Esophagus muscularis mucosa (tissue), 4 donors: ENCODE results near the gene RAD54L2. TPM values are rescaled to one million over a fixed set of nuclear protein-coding genes. Genes with fewer than 3 reads are reported as not detected.
A peak's percentile ranks its signal among the peaks of the same experiment; 100 is the strongest.
"Not testable (repeated sequence)": the region's sequence is repeated elsewhere in the genome, so short reads cannot be mapped to it uniquely, and the experiment has no call there.

ENCODE experiments used
- DNase-seq: peaks from one replicate; pipeline ENCODE4 v3.0.0-alpha.2; 2017; ENCODE audit errors: extremely low spot score
- H3K27ac ChIP-seq, 4 donors: fragments of 200-600 bp; sonication (generic); replicated peaks in 1 of 4; 1 replicate in 3 of 4; 2 replicates in 1 of 4; pipeline ENCODE4 v1.5.1; 2016 to 2019; ENCODE audit warnings: mild to moderate bottlenecking in 1 of 4
- H3K27me3 ChIP-seq, 4 donors: fragments of 200-600 bp; sonication (generic); one replicate each; pipeline versions ENCODE4 v1.5.1 to v1.6.0; 2016 to 2019
- H3K36me3 ChIP-seq, 4 donors: fragments of 200-600 bp; sonication (generic); one replicate each; pipeline ENCODE4 v1.5.1; 2016 to 2019
- H3K4me1 ChIP-seq, 4 donors: fragments of 200-600 bp; sonication (generic); one replicate each; pipeline ENCODE4 v1.5.1; 2016 to 2019
- H3K4me3 ChIP-seq, 4 donors: fragments of 200-600 bp; sonication (generic); 1 replicate in 2 of 4; 2 replicates in 2 of 4; pipeline ENCODE4 v1.5.1; 2016 to 2019; ENCODE audit warnings: mild to moderate bottlenecking in 4 of 4, moderate library complexity in 1 of 4
- H3K9me3 ChIP-seq, 4 donors: fragments of 200-600 bp; sonication (generic); 1 replicate in 3 of 4; 2 replicates in 1 of 4; pipeline ENCODE4 v1.5.1; 2016 to 2019
- CTCF ChIP-seq, 3 experiments: fragments of 200-600 bp in 2 of 3; fragments of 450-650 bp in 1 of 3; sonication (generic) in 2 of 3; IDR thresholded peaks; one replicate each; pipeline ENCODE4 v1.5.1; 2017 to 2019; ENCODE audit warnings: antibody characterized with exemption in 3 of 3, mild to moderate bottlenecking in 2 of 3, moderate library complexity in 1 of 3
- EP300 ChIP-seq: sonication (generic); formaldehyde crosslinking; IDR thresholded peaks from one replicate; pipeline ENCODE4 v1.6.1; 2017; ENCODE audit warnings: antibody characterized with exemption
- POLR2A ChIP-seq: fragments of 450-650 bp; IDR thresholded peaks from one replicate; pipeline ENCODE4 v1.6.1; 2017; ENCODE audit warnings: antibody characterized with exemption, moderate library complexity, mild to moderate bottlenecking, low read depth
- POLR2AphosphoS5 ChIP-seq, 2 donors: sonication (generic); formaldehyde crosslinking; IDR thresholded peaks; one replicate each; pipeline ENCODE4 v1.6.1; 2017; ENCODE audit warnings: antibody characterized with exemption in 2 of 2
- WGBS: methylation state at CpG from one replicate; pipeline ENCODE4 v1.1.5; 2018; 5-methylcytosine and 5-hydroxymethylcytosine counted together
- intact Hi-C: fragments of 100-400 bp; cut with DNase I; formaldehyde crosslinking; loops from one replicate; pipeline ENCODE4 v1.15.1; 2023
- total RNA-seq, 4 donors: library from RNA; depleted of rRNA; stranded (reverse); fragments of >200 nt; gene quantifications; one replicate each; pipeline versions ENCODE4 v1.1.0 to v1.2.1, GENCODE V29; 2016

Gene RAD54L2
- total RNA-seq, 4 donors from 2014 or later = 18.2 to 25.3 (median 23.8) TPM

DNA sequence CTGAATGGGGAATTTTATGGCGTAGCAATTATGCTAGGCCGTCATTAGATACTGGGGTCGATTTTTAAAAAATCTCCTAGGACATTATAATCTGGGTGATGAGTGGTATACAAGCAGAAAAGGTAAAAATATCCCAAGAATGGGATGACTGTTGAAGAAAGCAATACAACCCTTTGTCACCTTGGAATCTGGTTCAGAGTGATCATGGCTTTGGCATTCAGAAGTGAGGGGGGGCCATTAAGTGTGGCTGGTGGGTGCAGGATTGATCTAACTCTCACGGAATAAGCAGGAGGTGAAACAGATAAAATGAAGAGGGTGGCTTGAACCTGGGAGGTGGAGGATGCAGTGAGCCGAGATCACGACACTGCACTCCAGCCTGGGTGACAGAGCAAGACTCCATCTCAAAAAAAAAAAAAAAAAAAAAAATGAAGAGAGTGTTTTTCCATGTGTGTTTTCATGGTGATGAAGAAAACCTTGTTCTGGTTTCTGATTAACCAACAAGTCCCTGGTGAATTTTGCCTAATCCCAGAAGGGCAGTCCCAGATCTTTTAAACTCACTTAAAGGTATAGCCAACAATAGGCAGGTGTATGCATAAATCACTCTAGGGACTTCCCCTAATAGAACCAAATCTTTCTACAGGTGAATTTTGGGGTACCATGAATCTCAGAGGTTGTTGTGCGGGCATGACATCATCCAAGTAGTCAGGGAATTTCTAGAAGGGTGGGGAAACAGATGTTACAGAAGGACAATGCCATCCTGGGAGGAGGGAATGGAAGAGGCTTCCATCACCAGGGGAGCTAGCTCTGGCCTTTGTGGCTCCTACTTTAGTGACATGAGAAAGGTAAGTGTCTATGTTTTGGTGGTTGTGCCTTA, 3.1 kb upstream of the RAD54L2 start:
- intact Hi-C loops = loop anchor here (10.0 kb wide), 1 partner anchor 89 kb away; no protein-coding TSS in a partner anchor
- H3K27ac ChIP-seq = no peak overlapping the region
- H3K9me3 ChIP-seq = no peaks in the 10 kb centered on the region
- no peaks in the 10 kb centered on the region for H3K36me3 ChIP-seq
- H3K4me3 ChIP-seq = no peak overlapping the region
- H3K27me3 ChIP-seq = no peaks in the 10 kb centered on the region
- TF ChIP-seq EP300 (no peak), CTCF (IDR thresholded peaks at IDR 0.05) (no peak), POLR2AphosphoS5 (IDR thresholded peaks at IDR 0.05) (no peak), POLR2A (no peak)
- peaks cover 19 to 23% (median 23%) of the 10 kb centered on the region in 4 donors for H3K4me1 ChIP-seq
- DNase-seq = no peak
- 81% methylated on average over 7 of the region's 7 CpGs for WGBS

- not testable (repeated sequence) for DNase-seq, H3K27me3 ChIP-seq, H3K9me3 ChIP-seq, H3K36me3 ChIP-seq
- 84% methylated on average over 16 of the region's 16 CpGs for WGBS
- H3K4me1 ChIP-seq = peaks cover 21 to 38% (median 32%) of the 10 kb centered on the region in 4 donors
- H3K4me3 ChIP-seq = peak overlapping the region; percentile 78 to 99 (median 97)
- intact Hi-C loops = loop anchor here (2.0 to 10.0 kb wide), 2 partner anchors 35 to 87 kb away; no protein-coding TSS in a partner anchor
- peak overlapping the region; percentile 89 to 96 (median 94) for H3K27ac ChIP-seq
Measured at GRCh38 chr3:51537631-51538030, 888 bp upstream of the RAD54L2 start.

GRCh38 chr3:51538115-51538458, 432 bp upstream of the RAD54L2 start:
- Histone ChIP-seq H3K4me1 (peaks cover 21 to 38% (median 32%) of the 10 kb centered on the region in 4 donors), H3K27ac (peak overlapping the region; percentile 89 to 96 (median 94)), H3K4me3 (peak overlapping the region; percentile 78 to 99 (median 97)), H3K9me3 (no peaks in the 10 kb centered on the region), H3K27me3 (no peaks in the 10 kb centered on the region), H3K36me3 (peaks cover 0 to 12% (median 5%) of the 10 kb centered on the region in 4 donors)
- intact Hi-C loops = loop anchor here (2.0 to 10.0 kb wide), 2 partner anchors 35 to 87 kb away; no protein-coding TSS in a partner anchor
- no peak for DNase-seq
- 0% methylated on average over 7 of the region's 7 CpGs for WGBS
- TF ChIP-seq POLR2AphosphoS5 (IDR thresholded peaks at IDR 0.05) = no peak
- TF ChIP-seq CTCF (IDR thresholded peaks at IDR 0.05) = no peak
- no peak for TF ChIP-seq POLR2A
- no peak for TF ChIP-seq EP300

GRCh38 chr3:51539291-51539941, 897 bp downstream of the RAD54L2 start:
- Histone ChIP-seq H3K4me3 (peak overlapping the region; percentile 78 to 99 (median 97)), H3K9me3 (no peaks in the 10 kb centered on the region), H3K27me3 (no peaks in the 10 kb centered on the region), H3K36me3 (peaks cover 0 to 23% (median 10%) of the 10 kb centered on the region in 4 donors), H3K4me1 (peaks cover 21 to 46% (median 42%) of the 10 kb centered on the region in 4 donors), H3K27ac (peak overlapping the region; percentile 89 to 96 (median 94))
- WGBS = 3% methylated on average over 8 of the region's 11 CpGs
- DNase-seq = no peak
- intact Hi-C loops = loop anchor here (2.0 to 10.0 kb wide), 2 partner anchors 37 to 85 kb away; no protein-coding TSS in a partner anchor
- no peak for TF ChIP-seq POLR2AphosphoS5 (IDR thresholded peaks at IDR 0.05)
- no peak for TF ChIP-seq CTCF (IDR thresholded peaks at IDR 0.05)
- TF ChIP-seq EP300 = no peak
- TF ChIP-seq POLR2A = no peak

- H3K4me3 ChIP-seq, H3K9me3 ChIP-seq, intact Hi-C loops, DNase-seq, H3K27me3 ChIP-seq, H3K27ac ChIP-seq: not testable (repeated sequence)
- 95% methylated on average over 11 of the region's 11 CpGs for WGBS
- peaks cover 0 to 50% (median 18%) of the 10 kb centered on the region in 4 donors for H3K36me3 ChIP-seq
- peaks cover 17 to 43% (median 41%) of the 10 kb centered on the region in 4 donors for H3K4me1 ChIP-seq
Measured at GRCh38 chr3:51542596-51542995, 4.1 kb downstream of the RAD54L2 start.
